Measurements from ENCODE around the gene METTL24. TPM values are rescaled to one million over a fixed set of nuclear protein-coding genes. Genes with fewer than 3 reads are reported as not detected.
"Not testable (repeated sequence)": the region's sequence is repeated elsewhere in the genome, so short reads cannot be mapped to it uniquely, and the experiment has no call there.

METTL24 gene
- total RNA-seq, 1 donor from 2014 or later = 28.1 TPM

- DNase-seq (ENCODE audit: low spot score in 2 of 2, unreplicated experiment in 2 of 2) = no peak
- Mint-ChIP-seq H3K27me3 (ENCODE audit: low read depth) (no peaks in the 10 kb centered on the region), H3K27ac (peak overlapping the region; percentile 79), H3K9me3 (no peaks in the 10 kb centered on the region), H3K4me3 (no peak overlapping the region), H3K36me3 (peaks cover 17% of the 10 kb centered on the region), H3K4me1 (peaks cover 70% of the 10 kb centered on the region)
- no peak for TF ChIP-seq CTCF (IDR thresholded peaks at IDR 0.05; ENCODE audit: unreplicated experiment)
Measured at GRCh38 chr6:110317646-110318045, 40.5 kb downstream of the METTL24 start.

GRCh38 chr6:110317189-110317588 lies 41.0 kb downstream of the METTL24 start:
- no peak overlapping the region for H3K4me3 Mint-ChIP-seq
- H3K9me3 Mint-ChIP-seq = no peaks in the 10 kb centered on the region
- H3K4me1 Mint-ChIP-seq = peaks cover 67% of the 10 kb centered on the region
- H3K27me3 Mint-ChIP-seq (ENCODE audit: low read depth) = no peaks in the 10 kb centered on the region
- DNase-seq (ENCODE audit: low spot score in 2 of 2, unreplicated experiment in 2 of 2) = no peak
- peaks cover 22% of the 10 kb centered on the region for H3K36me3 Mint-ChIP-seq
- peak overlapping the region; percentile 79 for H3K27ac Mint-ChIP-seq
- TF ChIP-seq CTCF (IDR thresholded peaks at IDR 0.05; ENCODE audit: unreplicated experiment) = no peak

- H3K9me3 Mint-ChIP-seq = no peaks in the 10 kb centered on the region
- DNase-seq (ENCODE audit: low spot score in 2 of 2, unreplicated experiment in 2 of 2) = no peak
- H3K27ac Mint-ChIP-seq = peak overlapping the region; percentile 79
- peaks cover 30% of the 10 kb centered on the region for H3K36me3 Mint-ChIP-seq
- no peak overlapping the region for H3K4me3 Mint-ChIP-seq
- no peaks in the 10 kb centered on the region for H3K27me3 Mint-ChIP-seq (ENCODE audit: low read depth)
- H3K4me1 Mint-ChIP-seq = peaks cover 64% of the 10 kb centered on the region
- no peak for TF ChIP-seq CTCF (IDR thresholded peaks at IDR 0.05; ENCODE audit: unreplicated experiment)
Measured at GRCh38 chr6:110315869-110316398, 42.2 kb downstream of the METTL24 start.

- peaks cover 36% of the 10 kb centered on the region for H3K36me3 Mint-ChIP-seq
- H3K4me3 Mint-ChIP-seq = no peak overlapping the region
- no peak for DNase-seq (ENCODE audit: low spot score in 2 of 2, unreplicated experiment in 2 of 2)
- peaks cover 64% of the 10 kb centered on the region for H3K4me1 Mint-ChIP-seq
- H3K27me3 Mint-ChIP-seq (ENCODE audit: low read depth) = no peaks in the 10 kb centered on the region
- peaks cover 3% of the 10 kb centered on the region for H3K9me3 Mint-ChIP-seq
- TF ChIP-seq CTCF (IDR thresholded peaks at IDR 0.05; ENCODE audit: unreplicated experiment) = no peak
- peak overlapping the region; percentile 79 for H3K27ac Mint-ChIP-seq
Measured at GRCh38 chr6:110315207-110315868, 42.8 kb downstream of the METTL24 start.

- Mint-ChIP-seq H3K9me3 (peaks cover 22% of the 10 kb centered on the region), H3K4me1 (peaks cover 31% of the 10 kb centered on the region), H3K27me3 (ENCODE audit: low read depth) (no peaks in the 10 kb centered on the region), H3K4me3 (no peak overlapping the region), H3K36me3 (peaks cover 60% of the 10 kb centered on the region), H3K27ac (peak overlapping the region; percentile 72)
- DNase-seq (ENCODE audit: low spot score in 2 of 2, unreplicated experiment in 2 of 2) = no peak
- no peak for TF ChIP-seq CTCF (IDR thresholded peaks at IDR 0.05; ENCODE audit: unreplicated experiment)
Measured at GRCh38 chr6:110310861-110311446, 47.2 kb downstream of the METTL24 start.

- peaks cover 66% of the 10 kb centered on the region for H3K36me3 Mint-ChIP-seq
- H3K9me3 Mint-ChIP-seq = peaks cover 22% of the 10 kb centered on the region
- not testable (repeated sequence) for DNase-seq (ENCODE audit: low spot score in 2 of 2, unreplicated experiment in 2 of 2); H3K4me3 Mint-ChIP-seq; H3K27ac Mint-ChIP-seq; H3K27me3 Mint-ChIP-seq (ENCODE audit: low read depth)
- H3K4me1 Mint-ChIP-seq = peaks cover 20% of the 10 kb centered on the region
Measured at GRCh38 chr6:110309432-110309831, 48.7 kb downstream of the METTL24 start.

All from mesothelial cell of epicardium (in vitro differentiated cells).